HS-27A (cell line): ENCODE results near the gene PRPF8.
"Not testable (repeated sequence)": the region's sequence is repeated elsewhere in the genome, so short reads cannot be mapped to it uniquely, and the experiment has no call there.

Source experiments
- DNase-seq: peaks from one replicate; pipeline ENCODE4 v3.0.0-alpha.2; 2012; ENCODE audit warnings: low read depth, missing footprints

PRPF8 gene

GRCh38 chr17:1684378-1685189, at the start of gene PRPF8:
Gene PRPF8 (minus strand): TSS chr17:1684867. CDS start chr17:1684571, 296 bp downstream.
- peak; percentile 73 for DNase-seq

GRCh38 chr17:1733759-1734158, 49.1 kb upstream of the PRPF8 start:
- no peak for DNase-seq

- no peak for DNase-seq
Observed at GRCh38 chr17:1732833-1733321, 48.2 kb upstream of the PRPF8 start.

- no peak for DNase-seq
Observed at GRCh38 chr17:1732241-1732832, 47.7 kb upstream of the PRPF8 start.

- no peak for DNase-seq
Observed at GRCh38 chr17:1731194-1731506, 46.5 kb upstream of the PRPF8 start.

GRCh38 chr17:1730326-1731193, 45.9 kb upstream of the PRPF8 start:
- no peak for DNase-seq

GRCh38 chr17:1729966-1730325, 45.3 kb upstream of the PRPF8 start:
- no peak for DNase-seq

GRCh38 chr17:1727876-1728630, 43.4 kb upstream of the PRPF8 start:
- DNase-seq = no peak

GRCh38 chr17:1727258-1727789, 42.7 kb upstream of the PRPF8 start:
- DNase-seq = no peak

- no peak for DNase-seq
Observed at GRCh38 chr17:1726626-1727257, 42.1 kb upstream of the PRPF8 start.

GRCh38 chr17:1725642-1726511, 41.2 kb upstream of the PRPF8 start:
- DNase-seq = no peak

GRCh38 chr17:1724869-1725641, 40.4 kb upstream of the PRPF8 start:
- no peak for DNase-seq

GRCh38 chr17:1724351-1724868, 39.7 kb upstream of the PRPF8 start, which contains the start of gene WDR81:
Gene WDR81 (plus strand): TSS chr17:1724704. CDS start chr17:1724960, 256 bp downstream.
- DNase-seq = no peak

GRCh38 chr17:1722022-1722421, 37.4 kb upstream of the PRPF8 start:
- not testable (repeated sequence) for DNase-seq

GRCh38 chr17:1720856-1721386, 36.3 kb upstream of the PRPF8 start:
- DNase-seq = no peak

GRCh38 chr17:1718362-1719165, 33.9 kb upstream of the PRPF8 start:
- no peak for DNase-seq

GRCh38 chr17:1716912-1717695, 32.4 kb upstream of the PRPF8 start:
- peak; percentile 94 for DNase-seq
